GM19455 (cell line): ENCODE measurements around the gene GNAI3.

Experiments
- ATAC-seq: cut with Tn5 transposase; IDR thresholded peaks from one replicate; pipeline ENCODE4 v1.9.1; 2021; ENCODE audit not compliant: unreplicated experiment

Gene GNAI3

GRCh38 chr1:109543988-109544735, 4.3 kb upstream of the GNAI3 start:
- no peak for ATAC-seq

GRCh38 chr1:109546311-109547109, 1.9 kb upstream of the GNAI3 start:
- ATAC-seq: no peak

GRCh38 chr1:109547463-109548320, 723 bp upstream of the GNAI3 start:
- ATAC-seq: no peak

- no peak for ATAC-seq
Measured at GRCh38 chr1:109556563-109556962, 8.1 kb downstream of the GNAI3 start.

GRCh38 chr1:109557520-109557919, 9.1 kb downstream of the GNAI3 start:
- ATAC-seq: no peak

GRCh38 chr1:109559995-109560394, 11.6 kb downstream of the GNAI3 start:
- ATAC-seq: no peak

GRCh38 chr1:109564194-109564878, 15.9 kb downstream of the GNAI3 start:
- ATAC-seq: no peak

GRCh38 chr1:109565241-109565640, 16.8 kb downstream of the GNAI3 start:
- no peak for ATAC-seq

GRCh38 chr1:109566982-109567381, 18.6 kb downstream of the GNAI3 start:
- no peak for ATAC-seq

- no peak for ATAC-seq
Measured at GRCh38 chr1:109567877-109568672, 19.7 kb downstream of the GNAI3 start.

- ATAC-seq: no peak
Measured at GRCh38 chr1:109569323-109569722, 20.9 kb downstream of the GNAI3 start.

- ATAC-seq: no peak
Measured at GRCh38 chr1:109570414-109570813, 22.0 kb downstream of the GNAI3 start.

GRCh38 chr1:109573785-109574184, 25.4 kb downstream of the GNAI3 start:
- ATAC-seq: no peak

GRCh38 chr1:109578947-109579443, 30.6 kb downstream of the GNAI3 start:
- ATAC-seq: no peak

GRCh38 chr1:109579491-109579890, 31.1 kb downstream of the GNAI3 start:
- ATAC-seq: no peak

- ATAC-seq: no peak
Measured at GRCh38 chr1:109582021-109582420, 33.6 kb downstream of the GNAI3 start.

GRCh38 chr1:109584766-109585165, 36.4 kb downstream of the GNAI3 start:
- no peak for ATAC-seq

- no peak for ATAC-seq
Measured at GRCh38 chr1:109586055-109586454, 37.6 kb downstream of the GNAI3 start.

GRCh38 chr1:109589177-109589576, 40.8 kb downstream of the GNAI3 start:
- ATAC-seq: no peak

GRCh38 chr1:109589679-109590078, 41.3 kb downstream of the GNAI3 start:
- ATAC-seq: no peak
